GM19372 (cell line): ENCODE results near the gene APRT.

Source experiments
- ATAC-seq: cut with Tn5 transposase; IDR thresholded peaks from one replicate; pipeline ENCODE4 v1.9.1; 2021; ENCODE audit warnings: mild to moderate bottlenecking, low read depth, moderate library complexity; ENCODE audit not compliant: unreplicated experiment

APRT gene

GRCh38 chr16:88760424-88761142, 51.1 kb downstream of the APRT start:
- no peak for ATAC-seq

- ATAC-seq: no peak
These were observed 51.8 kb downstream of the APRT start for GRCh38 chr16:88759976-88760350.
